GM12878 (cell line): ENCODE measurements around the gene THRAP3. TPM values are rescaled to one million over a fixed set of nuclear protein-coding genes. Genes with fewer than 3 reads are reported as not detected.

Experiments
- ATAC-seq: fragments of 200-7000 bp; cut with Tn5 transposase; 3 replicates; pipeline ENCODE4 v1.9.1; 2020; ENCODE audit warnings: mild to moderate bottlenecking, moderate library complexity
- BruUV-seq: library from RNA; stranded (reverse); fragments of 400-500 nt; replicated peaks from 2 replicates; lab custom pipeline; 2021; lab: Mats Ljungman, UMichigan
- CTCF ChIA-PET: fragments of 300-600 bp; sonication (Branson Sonifier 250); formaldehyde crosslinking; extraction: SDS; loops from one replicate; lab custom pipeline; 2021; ENCODE audit warnings: inconsistent platforms; lab: Yijun Ruan, JAX
- POLR2A ChIA-PET: fragments of 350-600 bp; formaldehyde crosslinking; extraction: SDS; loops from one replicate; lab custom pipeline; 2021; ENCODE audit warnings: inconsistent platforms; lab: Charles Lee
- RAD21 ChIA-PET: fragments of 300-600 bp; sonication (Branson Sonifier 250); formaldehyde crosslinking; loops from one replicate; lab custom pipeline; 2023; ENCODE audit warnings: antibody characterized with exemption; ENCODE audit not compliant: unreplicated experiment; lab: Charles Lee
- SMC1A ChIA-PET: fragments of 300-600 bp; sonication (Branson Sonifier 250); formaldehyde crosslinking; loops from one replicate; lab custom pipeline; 2023; ENCODE audit not compliant: unreplicated experiment, uncharacterized antibody; lab: Charles Lee
- DNase-seq: peaks from one replicate; pipeline ENCODE4 v3.0.0-alpha.2; 2011; ENCODE audit warnings: low read depth, low spot score
- FAIRE-seq: peaks from 3 replicates; lab custom pipeline; 2011; peaks lifted over from hg19 to GRCh38; lab: Jason Lieb, UNC
- H2AFZ ChIP-seq: 2 replicates; pipeline ENCODE4 v1.6.0; 2011; ENCODE audit warnings: low read depth, low read length, control low read depth; ENCODE audit not compliant: control insufficient read depth
- H3K27ac ChIP-seq: 2 replicates; pipeline ENCODE4 v1.5.1; 2011; ENCODE audit warnings: control low read depth; ENCODE audit not compliant: control insufficient read depth, insufficient read depth
- H3K27me3 ChIP-seq, 2 experiments: replicated peaks in 1 of 2; 2 replicates each; pipeline versions ENCODE4 v1.6.0 to v1.6.1; 2011; ENCODE audit warnings: low read length in 1 of 2; ENCODE audit not compliant: control insufficient read depth in 2 of 2, insufficient read depth in 2 of 2
- H3K36me3 ChIP-seq, 2 experiments: 2 replicates each; pipeline ENCODE4 v1.5.1; 2011; ENCODE audit warnings: low read length in 1 of 2; ENCODE audit not compliant: control insufficient read depth in 2 of 2, insufficient read depth in 2 of 2
- H3K4me1 ChIP-seq: 2 replicates; pipeline ENCODE4 v1.6.1; 2011; ENCODE audit warnings: mild to moderate bottlenecking, low read length, moderate library complexity, mixed read lengths; ENCODE audit not compliant: control insufficient read depth, insufficient read depth
- H3K4me2 ChIP-seq: 2 replicates; pipeline ENCODE4 v1.6.0; 2011; ENCODE audit warnings: control low read depth; ENCODE audit not compliant: control insufficient read depth, insufficient read depth
- H3K4me3 ChIP-seq: fragments of 200-600 bp; sonication (generic); 2 replicates; pipeline ENCODE4 v1.5.1; 2016
- H3K79me2 ChIP-seq: 2 replicates; pipeline ENCODE4 v1.6.0; 2011; ENCODE audit warnings: low read length; ENCODE audit not compliant: control insufficient read depth, insufficient read depth
- H3K9ac ChIP-seq: 2 replicates; pipeline ENCODE4 v1.8.0; 2011; ENCODE audit warnings: low read length, control low read depth, mixed read lengths; ENCODE audit not compliant: control insufficient read depth, insufficient read depth
- H3K9me3 ChIP-seq: replicated peaks from 3 replicates; pipeline ENCODE4 v1.5.1; 2011; ENCODE audit warnings: mild to moderate bottlenecking, low read length; ENCODE audit not compliant: control insufficient read depth, insufficient read depth
- H4K20me1 ChIP-seq: 2 replicates; pipeline ENCODE4 v1.6.0; 2011; ENCODE audit not compliant: control insufficient read depth, insufficient read depth
- JUND ChIP-seq: IDR thresholded peaks from 2 replicates; pipeline ENCODE4 v1.6.1; 2012; ENCODE audit warnings: low read depth, mild to moderate bottlenecking, low read length, improper control_type of control experiment, moderate library complexity
- SIX5 ChIP-seq: IDR thresholded peaks from 2 replicates; pipeline ENCODE4 v1.6.1; 2011; ENCODE audit warnings: mild to moderate bottlenecking, low read depth, low read length, moderate library complexity; ENCODE audit not compliant: severe bottlenecking
- SUPT20H ChIP-seq: IDR thresholded peaks from 2 replicates; pipeline ENCODE4 v1.6.1; 2011; ENCODE audit warnings: low read depth, mild to moderate bottlenecking, low read length, moderate library complexity, borderline replicate concordance; ENCODE audit not compliant: control insufficient read depth
- ZNF24 ChIP-seq: fragments of 450-650 bp; IDR thresholded peaks from 2 replicates; pipeline ENCODE4 v1.6.1; 2017; ENCODE audit warnings: antibody characterized with exemption, mild to moderate bottlenecking
- WGBS: methylation state at CpG from one replicate; pipeline ENCODE4 v1.1.6; 2016; ENCODE audit warnings: low lambda C conversion rate; ENCODE audit not compliant: insufficient replicate concordance, insufficient coverage; ENCODE audit errors: missing lambda C conversion rate; 5-methylcytosine and 5-hydroxymethylcytosine counted together
- in situ Hi-C: fragments of 300-500 bp; cut with MboI; formaldehyde crosslinking; loops from 9 replicates; pipeline ENCODE4 v1.14.3; 2018; ENCODE audit warnings: mixed read lengths
- intact Hi-C: fragments of 100-400 bp; cut with micrococcal nuclease; formaldehyde crosslinking; loops from one replicate; pipeline ENCODE4 v1.14.2; 2022; ENCODE audit not compliant: unreplicated experiment
- polyA plus RNA-seq, 11 experiments: library from polyadenylated mRNA; depleted of rRNA in 4 of 11; unstranded in 6 of 11; stranded (reverse) in 5 of 11; fragments of >200 nt; fragmentation: Nextera tagmentation in 4 of 11; fragmentation: Illumina TruSeq in 1 of 11; extraction: Ambion mirVana in 4 of 11; extraction: Trizol in 1 of 11; gene quantifications; 1 replicate in 1 of 11; 2 replicates in 10 of 11; pipeline versions ENCODE4 v1.2.1 to v1.2.3, GENCODE V29; 2011 to 2016; ENCODE audit warnings: inconsistent platforms in 2 of 11, missing spikeins in 2 of 11, low read depth in 1 of 11
- total RNA-seq, 4 experiments: library from RNA; depleted of rRNA in 3 of 4; stranded (reverse); fragments of >200 nt in 3 of 4; fragmentation: Illumina TruSeq in 1 of 4; extraction: Trizol in 1 of 4; gene quantifications; 2 replicates each; pipeline versions ENCODE4 v1.2.1 to v1.2.3, GENCODE V29; 2013 to 2021
- TF ChIP-seq, protein P1 (sequence below): IDR thresholded peaks from 2 replicates; pipeline ENCODE4 v1.6.1; 2012; ENCODE audit warnings: low read depth, low read length, improper control_type of control experiment
- TF ChIP-seq, protein P2 (sequence below): IDR thresholded peaks from 2 replicates; pipeline ENCODE4 v1.6.1; 2012; ENCODE audit warnings: mild to moderate bottlenecking, low read depth, low read length

Gene THRAP3
- total and polyA plus RNA-seq, 10 of the 15 experiments (the other 5 are each of a cell fraction or from before 2014, with no cell fraction given): 76.3 to 173 (median 136) TPM

GRCh38 chr1:36203027-36203553 lies 21.2 kb upstream of the THRAP3 start:
- Histone ChIP-seq H3K9me3 (no peaks in the 10 kb centered on the region), H3K27ac (no peak overlapping the region), H3K36me3 (no peaks in the 10 kb centered on the region), H2AFZ (no peak overlapping the region), H4K20me1 (no peaks in the 10 kb centered on the region), H3K4me3 (no peak overlapping the region), H3K79me2 (no peaks in the 10 kb centered on the region), H3K27me3 (no peaks in the 10 kb centered on the region; a peak in 1 of 4 replicates), H3K4me1 (peaks cover 7% of the 10 kb centered on the region), H3K4me2 (no peak overlapping the region), H3K9ac (no peak overlapping the region)
- SMC1A ChIA-PET: no interaction called here
- POLR2A ChIA-PET: no interaction called here
- no TSS peak for BruUV-seq
- RAD21 ChIA-PET: interaction anchor here (0.7 kb wide), 1 partner anchor 216 kb away, joined by 5 read pairs; no protein-coding TSS in a partner anchor
- WGBS: 42% methylated on average over 3 of the region's 3 CpGs
- in situ Hi-C loops (no loop called here), intact Hi-C loops (no loop called here)
- no peak for TF ChIP-seq SIX5
- no peak for TF ChIP-seq ZNF24
- TF ChIP-seq, protein P1, sequence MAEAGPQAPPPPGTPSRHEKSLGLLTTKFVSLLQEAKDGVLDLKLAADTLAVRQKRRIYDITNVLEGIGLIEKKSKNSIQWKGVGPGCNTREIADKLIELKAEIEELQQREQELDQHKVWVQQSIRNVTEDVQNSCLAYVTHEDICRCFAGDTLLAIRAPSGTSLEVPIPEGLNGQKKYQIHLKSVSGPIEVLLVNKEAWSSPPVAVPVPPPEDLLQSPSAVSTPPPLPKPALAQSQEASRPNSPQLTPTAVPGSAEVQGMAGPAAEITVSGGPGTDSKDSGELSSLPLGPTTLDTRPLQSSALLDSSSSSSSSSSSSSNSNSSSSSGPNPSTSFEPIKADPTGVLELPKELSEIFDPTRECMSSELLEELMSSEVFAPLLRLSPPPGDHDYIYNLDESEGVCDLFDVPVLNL: no peak
- TF ChIP-seq SUPT20H: no peak
- TF ChIP-seq JUND: no peak
- TF ChIP-seq, protein P2, sequence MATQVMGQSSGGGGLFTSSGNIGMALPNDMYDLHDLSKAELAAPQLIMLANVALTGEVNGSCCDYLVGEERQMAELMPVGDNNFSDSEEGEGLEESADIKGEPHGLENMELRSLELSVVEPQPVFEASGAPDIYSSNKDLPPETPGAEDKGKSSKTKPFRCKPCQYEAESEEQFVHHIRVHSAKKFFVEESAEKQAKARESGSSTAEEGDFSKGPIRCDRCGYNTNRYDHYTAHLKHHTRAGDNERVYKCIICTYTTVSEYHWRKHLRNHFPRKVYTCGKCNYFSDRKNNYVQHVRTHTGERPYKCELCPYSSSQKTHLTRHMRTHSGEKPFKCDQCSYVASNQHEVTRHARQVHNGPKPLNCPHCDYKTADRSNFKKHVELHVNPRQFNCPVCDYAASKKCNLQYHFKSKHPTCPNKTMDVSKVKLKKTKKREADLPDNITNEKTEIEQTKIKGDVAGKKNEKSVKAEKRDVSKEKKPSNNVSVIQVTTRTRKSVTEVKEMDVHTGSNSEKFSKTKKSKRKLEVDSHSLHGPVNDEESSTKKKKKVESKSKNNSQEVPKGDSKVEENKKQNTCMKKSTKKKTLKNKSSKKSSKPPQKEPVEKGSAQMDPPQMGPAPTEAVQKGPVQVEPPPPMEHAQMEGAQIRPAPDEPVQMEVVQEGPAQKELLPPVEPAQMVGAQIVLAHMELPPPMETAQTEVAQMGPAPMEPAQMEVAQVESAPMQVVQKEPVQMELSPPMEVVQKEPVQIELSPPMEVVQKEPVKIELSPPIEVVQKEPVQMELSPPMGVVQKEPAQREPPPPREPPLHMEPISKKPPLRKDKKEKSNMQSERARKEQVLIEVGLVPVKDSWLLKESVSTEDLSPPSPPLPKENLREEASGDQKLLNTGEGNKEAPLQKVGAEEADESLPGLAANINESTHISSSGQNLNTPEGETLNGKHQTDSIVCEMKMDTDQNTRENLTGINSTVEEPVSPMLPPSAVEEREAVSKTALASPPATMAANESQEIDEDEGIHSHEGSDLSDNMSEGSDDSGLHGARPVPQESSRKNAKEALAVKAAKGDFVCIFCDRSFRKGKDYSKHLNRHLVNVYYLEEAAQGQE: no peak
- DNase-seq (no peak), ATAC-seq (no peak), FAIRE-seq (no peak)
- CTCF ChIA-PET: no interaction called here
